Mesenchymal stem cell (in vitro differentiated cells and primary cell): ENCODE data around the gene STAP1.

Source experiments
- DNase-seq: peaks from one replicate; pipeline ENCODE4 v3.0.0-alpha.2; 2013
- H2AFZ ChIP-seq: one replicate; pipeline ENCODE4 v1.6.1; 2013; ENCODE audit warnings: low read depth, mild to moderate bottlenecking, control low read depth, inconsistent platforms, low read length, moderate library complexity
- H2AK5ac ChIP-seq: 2 replicates; pipeline ENCODE4 v1.6.1; 2013; ENCODE audit warnings: low read length, moderate library complexity, mild to moderate bottlenecking, inconsistent platforms; ENCODE audit not compliant: severe bottlenecking
- H2BK120ac ChIP-seq: one replicate; pipeline ENCODE4 v1.6.1; 2013; ENCODE audit warnings: low read depth, mild to moderate bottlenecking, inconsistent platforms, low read length, moderate library complexity
- H2BK12ac ChIP-seq, 2 experiments: one replicate each; pipeline ENCODE4 v1.6.1; 2013; ENCODE audit warnings: inconsistent platforms in 2 of 2, low read length in 2 of 2, mild to moderate bottlenecking in 2 of 2, moderate library complexity in 2 of 2, control low read depth in 1 of 2
- H2BK15ac ChIP-seq: one replicate; pipeline ENCODE4 v1.6.1; 2013; ENCODE audit warnings: mild to moderate bottlenecking, low read depth, inconsistent platforms; ENCODE audit not compliant: poor library complexity, severe bottlenecking
- H2BK5ac ChIP-seq: 2 replicates; pipeline ENCODE4 v1.6.1; 2013; ENCODE audit warnings: low read depth, mild to moderate bottlenecking, low read length, control low read depth, inconsistent platforms; ENCODE audit not compliant: poor library complexity, severe bottlenecking
- H3K14ac ChIP-seq, 2 experiments: one replicate each; pipeline ENCODE4 v1.6.1; 2013; ENCODE audit warnings: inconsistent platforms in 2 of 2, low read length in 2 of 2, control low read depth in 1 of 2, mild to moderate bottlenecking in 1 of 2, moderate library complexity in 1 of 2
- H3K18ac ChIP-seq, 2 experiments: one replicate each; pipeline ENCODE4 v1.6.1; 2013; ENCODE audit warnings: inconsistent platforms in 2 of 2, low read length in 2 of 2, control low read depth in 1 of 2, low read depth in 1 of 2, mild to moderate bottlenecking in 1 of 2
- H3K23ac ChIP-seq, 2 experiments: one replicate each; pipeline ENCODE4 v1.6.1; 2013; ENCODE audit warnings: inconsistent platforms in 2 of 2, low read length in 2 of 2, mild to moderate bottlenecking in 2 of 2, moderate library complexity in 2 of 2, control low read depth in 1 of 2
- H3K27ac ChIP-seq: 2 replicates; pipeline ENCODE4 v1.5.1; 2013; ENCODE audit warnings: mild to moderate bottlenecking, moderate library complexity, low read length, control low read depth, inconsistent platforms; ENCODE audit not compliant: poor library complexity, severe bottlenecking
- H3K27me3 ChIP-seq, 2 experiments: 2 replicates each; pipeline versions ENCODE4 v1.6.1 to v1.7.0; 2013; ENCODE audit warnings: low read length in 2 of 2, mild to moderate bottlenecking in 2 of 2, moderate library complexity in 2 of 2, control low read depth in 1 of 2, inconsistent platforms in 1 of 2; ENCODE audit not compliant: control insufficient read depth in 1 of 2, insufficient read depth in 1 of 2
- H3K36me3 ChIP-seq, 2 experiments: 2 replicates each; pipeline versions ENCODE4 v1.6.1 to v1.7.0; 2013; ENCODE audit warnings: low read length in 2 of 2, control low read depth in 1 of 2, inconsistent platforms in 1 of 2, low read depth in 1 of 2, mild to moderate bottlenecking in 1 of 2; ENCODE audit not compliant: insufficient read depth in 2 of 2, control insufficient read depth in 1 of 2
- H3K4ac ChIP-seq, 2 experiments: one replicate each; pipeline ENCODE4 v1.6.1; 2013; ENCODE audit warnings: inconsistent platforms in 2 of 2, low read length in 2 of 2, mild to moderate bottlenecking in 2 of 2, moderate library complexity in 2 of 2, control low read depth in 1 of 2, low read depth in 1 of 2
- H3K4me1 ChIP-seq: 2 replicates; pipeline ENCODE4 v1.6.1; 2013; ENCODE audit warnings: low read depth, low read length, control low read depth; ENCODE audit not compliant: control insufficient read depth, insufficient read depth
- H3K4me2 ChIP-seq: 2 replicates; pipeline ENCODE4 v1.6.1; 2013; ENCODE audit warnings: low read length, mild to moderate bottlenecking, inconsistent platforms; ENCODE audit not compliant: poor library complexity, severe bottlenecking
- H3K4me3 ChIP-seq, 2 experiments: 2 replicates each; pipeline versions ENCODE4 v1.5.1 to v1.7.0; 2013; ENCODE audit warnings: low read length in 2 of 2, mild to moderate bottlenecking in 2 of 2, control low read depth in 1 of 2, low read depth in 1 of 2; ENCODE audit not compliant: insufficient read depth in 1 of 2
- H3K79me1 ChIP-seq: replicated peaks from 2 replicates; pipeline ENCODE4 v1.6.1; 2013; ENCODE audit warnings: mild to moderate bottlenecking, control low read depth, low read length, inconsistent platforms; ENCODE audit not compliant: poor library complexity, severe bottlenecking
- H3K9ac ChIP-seq: 2 replicates; pipeline ENCODE4 v1.7.0; 2013; ENCODE audit warnings: mild to moderate bottlenecking, low read length, moderate library complexity
- H3K9me3 ChIP-seq: 2 replicates; pipeline ENCODE4 v1.7.0; 2013; ENCODE audit warnings: mild to moderate bottlenecking, low read length; ENCODE audit not compliant: control insufficient read depth
- H4K8ac ChIP-seq: one replicate; pipeline ENCODE4 v1.6.1; 2013; ENCODE audit warnings: inconsistent platforms, mild to moderate bottlenecking, low read length, moderate library complexity
- H4K91ac ChIP-seq: one replicate; pipeline ENCODE4 v1.6.1; 2013; ENCODE audit warnings: mild to moderate bottlenecking, low read length, inconsistent platforms
- WGBS: methylation state at CpG from one replicate; pipeline ENCODE4 v1.1.7; 2013; ENCODE audit warnings: mixed read lengths; 5-methylcytosine and 5-hydroxymethylcytosine counted together

The STAP1 gene

GRCh38 chr4:67587156-67587555 is 28.6 kb downstream of the STAP1 start:
- H2AK5ac ChIP-seq = no peak overlapping the region
- H3K18ac ChIP-seq = no peak overlapping the region
- no peak overlapping the region for H2BK5ac ChIP-seq
- H2BK120ac ChIP-seq = no peak overlapping the region
- H4K91ac ChIP-seq = no peak overlapping the region
- no peak overlapping the region for H3K9ac ChIP-seq
- H3K4me1 ChIP-seq = no peaks in the 10 kb centered on the region
- H3K4ac ChIP-seq = no peak overlapping the region
- H2BK15ac ChIP-seq = no peak overlapping the region
- no CpG with 5 or more reads among the region's 3 CpGs for WGBS
- H3K23ac ChIP-seq = no peak overlapping the region
- H2AFZ ChIP-seq = no peak overlapping the region
- no peak for DNase-seq
- no peak overlapping the region for H4K8ac ChIP-seq
- no peak overlapping the region for H2BK12ac ChIP-seq
- no peaks in the 10 kb centered on the region for H3K79me1 ChIP-seq
- no peak overlapping the region for H3K14ac ChIP-seq
- H3K27ac ChIP-seq = peak overlapping the region; percentile 40
- no peaks in the 10 kb centered on the region for H3K9me3 ChIP-seq
- H3K36me3 ChIP-seq = no peaks in the 10 kb centered on the region
- no peak overlapping the region for H3K4me2 ChIP-seq
- H3K4me3 ChIP-seq = no peak overlapping the region
- no peaks in the 10 kb centered on the region for H3K27me3 ChIP-seq

- no peak for DNase-seq
- no peaks in the 10 kb centered on the region for H3K79me1 ChIP-seq
- no peak overlapping the region for H2BK12ac ChIP-seq
- H3K4me2 ChIP-seq = no peak overlapping the region
- no peaks in the 10 kb centered on the region for H3K4me1 ChIP-seq
- H4K91ac ChIP-seq = no peak overlapping the region
- H3K9ac ChIP-seq = peak overlapping the region; percentile 50
- no peak overlapping the region for H2BK15ac ChIP-seq
- H3K9me3 ChIP-seq = peaks cover 2% of the 10 kb centered on the region
- no peak overlapping the region for H2BK5ac ChIP-seq
- H3K18ac ChIP-seq = no peak overlapping the region
- WGBS = 87% methylated on average over 2 of the region's 2 CpGs
- H3K27ac ChIP-seq = no peak overlapping the region
- no peak overlapping the region for H3K4ac ChIP-seq
- no peak overlapping the region for H2BK120ac ChIP-seq
- H3K27me3 ChIP-seq = peaks cover 0 to 3% of the 10 kb centered on the region in 2 experiments
- H3K14ac ChIP-seq = no peak overlapping the region
- no peak overlapping the region for H2AFZ ChIP-seq
- H3K36me3 ChIP-seq = no peaks in the 10 kb centered on the region
- peak overlapping the region in 1 of 2 experiments; percentile 27 for H3K4me3 ChIP-seq
- no peak overlapping the region for H3K23ac ChIP-seq
- no peak overlapping the region for H2AK5ac ChIP-seq
- H4K8ac ChIP-seq = no peak overlapping the region
Observed at GRCh38 chr4:67593741-67594175, 35.2 kb downstream of the STAP1 start.

GRCh38 chr4:67603310-67604028 is 44.9 kb downstream of the STAP1 start:
- WGBS = 87% methylated on average over 2 of the region's 2 CpGs
- Histone ChIP-seq H4K8ac (no peak overlapping the region), H3K9me3 (peaks cover 15% of the 10 kb centered on the region), H3K4me1 (no peaks in the 10 kb centered on the region), H2AK5ac (no peak overlapping the region), H3K4me3 (no peak overlapping the region), H3K79me1 (no peaks in the 10 kb centered on the region), H2AFZ (peak overlapping the region; percentile 5), H2BK12ac (no peak overlapping the region), H2BK120ac (no peak overlapping the region), H3K4me2 (no peak overlapping the region), H3K9ac (no peak overlapping the region), H3K36me3 (no peaks in the 10 kb centered on the region), H2BK15ac (no peak overlapping the region), H3K27ac (no peak overlapping the region), H4K91ac (no peak overlapping the region), H3K18ac (no peak overlapping the region), H3K23ac (no peak overlapping the region), H2BK5ac (no peak overlapping the region), H3K14ac (no peak overlapping the region), H3K4ac (no peak overlapping the region), H3K27me3 (no peaks in the 10 kb centered on the region)
- DNase-seq = no peak

GRCh38 chr4:67604029-67604381 is 45.5 kb downstream of the STAP1 start:
- Histone ChIP-seq H3K14ac (no peak overlapping the region), H3K9me3 (peaks cover 10% of the 10 kb centered on the region), H2BK12ac (no peak overlapping the region), H3K79me1 (no peaks in the 10 kb centered on the region), H2BK5ac (no peak overlapping the region), H3K9ac (no peak overlapping the region), H3K23ac (no peak overlapping the region), H3K36me3 (no peaks in the 10 kb centered on the region), H3K4ac (no peak overlapping the region), H2BK120ac (no peak overlapping the region), H2BK15ac (no peak overlapping the region), H4K8ac (no peak overlapping the region), H3K27ac (no peak overlapping the region), H3K18ac (no peak overlapping the region), H2AFZ (no peak overlapping the region), H3K27me3 (no peaks in the 10 kb centered on the region), H3K4me3 (no peak overlapping the region), H2AK5ac (no peak overlapping the region), H3K4me2 (no peak overlapping the region), H4K91ac (no peak overlapping the region), H3K4me1 (no peaks in the 10 kb centered on the region)
- DNase-seq = no peak
- 100% methylated on average over 2 of the region's 2 CpGs for WGBS
